Activated naive CD4-positive, alpha-beta T cell treated with anti-CD3 and anti-CD28 coated beads, Interleukin-2, amount 50 U/mL, for 72 hours (primary cell): ENCODE data around the gene AOC3. TPM values are rescaled to one million over a fixed set of nuclear protein-coding genes. Genes with fewer than 3 reads are reported as not detected.
"Not testable (repeated sequence)": the region's sequence is repeated elsewhere in the genome, so short reads cannot be mapped to it uniquely, and the experiment has no call there.

Experiments used
- ATAC-seq, 2 donors: fragments of 150-1000 bp; cut with Tn5 transposase; 2 replicates each; pipeline ENCODE4 v1.10.0; 2021; ENCODE audit warnings: mild to moderate bottlenecking in 2 of 2, moderate library complexity in 2 of 2
- DNase-seq, 2 donors: peaks; one replicate each; pipeline ENCODE4 v3.0.0; 2021 to 2022; ENCODE audit warnings: low spot score in 2 of 2
- H3K27ac Mint-ChIP-seq, 2 donors: one replicate each; pipeline ENCODE4 v1.8.0; 2022; ENCODE audit warnings: mild to moderate bottlenecking in 2 of 2, mixed read lengths in 2 of 2
- H3K36me3 Mint-ChIP-seq, 2 donors: one replicate each; pipeline ENCODE4 v1.8.0; 2022; ENCODE audit warnings: mixed read lengths in 2 of 2
- H3K9me3 Mint-ChIP-seq, 2 donors: one replicate each; pipeline ENCODE4 v1.8.0; 2022; ENCODE audit warnings: mixed read lengths in 2 of 2
- total RNA-seq, 2 donors: library from RNA; stranded (reverse); gene quantifications; one replicate each; pipeline ENCODE4 v1.2.3, GENCODE V29; 2022

AOC3 gene
- total RNA-seq, 2 donors from 2014 or later, result 3.0 to 5.0 TPM

- H3K27ac Mint-ChIP-seq, H3K36me3 Mint-ChIP-seq, DNase-seq, H3K9me3 Mint-ChIP-seq, ATAC-seq: not testable (repeated sequence)
Measured at GRCh38 chr17:42899981-42900380, 49.0 kb downstream of the AOC3 start.

- no peak for DNase-seq
- no peak for ATAC-seq
- Mint-ChIP-seq H3K27ac (no peak within 1 kb of the TSS), H3K36me3 (no peaks in the 10 kb centered on the region), H3K9me3 (no peaks in the 10 kb centered on the region)
Measured at GRCh38 chr17:42900460-42901331, 49.7 kb downstream of the AOC3 start, which contains the start of gene G6PC1. Gene G6PC1 (plus strand): TSS chr17:42900799. CDS start chr17:42900877, 78 bp downstream.

DNA sequence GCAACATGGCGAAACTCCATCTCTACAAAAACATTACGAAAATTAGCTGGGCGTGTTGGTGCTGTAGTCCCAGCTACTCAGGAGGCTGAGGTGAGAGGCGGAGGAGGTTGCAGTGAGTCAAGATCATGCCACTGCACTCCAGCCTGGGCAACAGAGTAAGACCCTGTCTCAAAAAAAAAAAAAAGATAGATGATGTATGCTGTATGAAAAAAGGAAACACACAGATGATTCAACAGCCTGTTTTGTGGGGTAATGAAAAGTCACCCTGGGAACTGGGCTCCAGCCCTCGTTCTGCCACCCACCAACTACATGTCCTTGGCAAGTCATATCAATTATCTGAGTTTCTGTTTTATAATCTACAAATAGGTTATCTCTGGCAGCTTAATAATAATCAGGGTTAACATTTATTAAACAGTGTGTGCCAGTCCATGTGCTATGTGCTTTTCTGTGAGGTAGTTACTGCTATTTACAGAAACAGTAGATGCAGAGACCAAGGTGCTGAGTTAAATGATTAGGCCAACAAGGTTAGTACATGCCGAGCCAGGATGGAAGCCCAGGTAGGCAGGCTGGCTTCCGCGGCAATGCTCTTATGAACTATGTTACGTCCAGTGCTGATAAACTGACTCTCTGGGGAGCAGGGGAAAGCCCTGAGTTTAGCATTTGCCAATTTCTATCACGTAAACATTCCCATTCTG lies 50.7 kb downstream of the AOC3 start:
- Mint-ChIP-seq H3K27ac (no peak overlapping the region), H3K36me3 (no peaks in the 10 kb centered on the region), H3K9me3 (no peaks in the 10 kb centered on the region)
- no peak for DNase-seq
- ATAC-seq, result no peak

GRCh38 chr17:42904110-42904469 lies 53.1 kb downstream of the AOC3 start:
- Mint-ChIP-seq H3K9me3 (no peaks in the 10 kb centered on the region), H3K27ac (peak overlapping the region in 1 of 2 donors; percentile 26), H3K36me3 (no peaks in the 10 kb centered on the region)
- no peak for DNase-seq
- no peak for ATAC-seq

GRCh38 chr17:42906772-42907446 lies 55.9 kb downstream of the AOC3 start:
- H3K27ac Mint-ChIP-seq, result no peak overlapping the region
- H3K36me3 Mint-ChIP-seq, result no peaks in the 10 kb centered on the region
- H3K9me3 Mint-ChIP-seq, result no peaks in the 10 kb centered on the region
- no peak for ATAC-seq
- DNase-seq, result no peak

Other genes with a start within 250 kb of the AOC3 start
- 10 to 100 TPM; 39.4 to 44.8 TPM for gene RETREG3, start 241.8 kb upstream of the AOC3 start, total RNA-seq
- gene TUBG1, start 241.5 kb upstream of the AOC3 start, total RNA-seq, result 100 to 1,000 TPM in 1 of 2 donors, 10 to 100 TPM in 1; 56.3 to 151 TPM
- gene TUBG2, start 191.9 kb upstream of the AOC3 start, total RNA-seq, result 10 to 100 TPM; 12.7 to 23.3 TPM
- 1 to 10 TPM; 1.2 to 2.9 TPM for gene PLEKHH3, start 174.2 kb upstream of the AOC3 start, total RNA-seq
- 1 to 10 TPM in 1 of 2 donors, under 1 TPM in 1; 0.78 to 1.0 TPM for gene CCR10, start 169.4 kb upstream of the AOC3 start, total RNA-seq
- 1 to 10 TPM in 1 of 2 donors, under 1 TPM in 1; 0.43 to 4.4 TPM for gene CNTNAP1, start 168.7 kb upstream of the AOC3 start, total RNA-seq
- gene EZH1, start 106.2 kb upstream of the AOC3 start, total RNA-seq, result 10 to 100 TPM; 34.2 to 56.9 TPM
- not detected for gene RAMP2, start 90.0 kb upstream of the AOC3 start, total RNA-seq
- gene VPS25, start 77.8 kb upstream of the AOC3 start, total RNA-seq, result 10 to 100 TPM; 58.4 to 62.2 TPM
- 1 to 10 TPM in 1 of 2 donors, under 1 TPM in 1; 0.56 to 1.7 TPM for gene WNK4, start 70.6 kb upstream of the AOC3 start, total RNA-seq
- 10 to 100 TPM; 14.8 to 32.7 TPM for gene COA3, start 52.5 kb upstream of the AOC3 start, total RNA-seq
- gene CNTD1, start 52.3 kb upstream of the AOC3 start, total RNA-seq, result under 1 TPM in 1 of 2 donors, not detected in 1; 0.43 TPM
- 10 to 100 TPM; 84.5 to 86.1 TPM for gene BECN1, start 26.9 kb upstream of the AOC3 start, total RNA-seq
- gene PSME3, start 17.8 kb upstream of the AOC3 start, total RNA-seq, result 10 to 100 TPM; 79.1 to 95.5 TPM
- gene AOC2, start 6.6 kb upstream of the AOC3 start, total RNA-seq, result 1 to 10 TPM; 3.6 to 6.1 TPM
- gene G6PC1, start 49.6 kb downstream of the AOC3 start, total RNA-seq, result not detected
- gene AARSD1, start 113.3 kb downstream of the AOC3 start, total RNA-seq, result 10 to 100 TPM; 51.0 to 63.2 TPM
- 1 to 10 TPM; 1.1 to 3.6 TPM for gene PTGES3L, start 128.9 kb downstream of the AOC3 start, total RNA-seq
- 10 to 100 TPM; 10.7 to 15.2 TPM for gene RUNDC1, start 129.4 kb downstream of the AOC3 start, total RNA-seq
- 1,000 to 10,000 TPM; 1,275 to 1,425 TPM for gene RPL27, start 147.2 kb downstream of the AOC3 start, total RNA-seq
- gene IFI35, start 155.6 kb downstream of the AOC3 start, total RNA-seq, result 10 to 100 TPM; 33.3 to 62.3 TPM
- 10 to 100 TPM; 28.3 to 35.7 TPM for gene VAT1, start 171.2 kb downstream of the AOC3 start, total RNA-seq
- gene RND2, start 174.0 kb downstream of the AOC3 start, total RNA-seq, result not detected